Measurements from ENCODE around the gene SEZ6L. TPM values are rescaled to one million over a fixed set of nuclear protein-coding genes. Genes with fewer than 3 reads are reported as not detected.

SEZ6L gene
- total and polyA plus RNA-seq, 10 donors = 0.02 to 0.72 (median 0.30) TPM; not detected in 2

DNA sequence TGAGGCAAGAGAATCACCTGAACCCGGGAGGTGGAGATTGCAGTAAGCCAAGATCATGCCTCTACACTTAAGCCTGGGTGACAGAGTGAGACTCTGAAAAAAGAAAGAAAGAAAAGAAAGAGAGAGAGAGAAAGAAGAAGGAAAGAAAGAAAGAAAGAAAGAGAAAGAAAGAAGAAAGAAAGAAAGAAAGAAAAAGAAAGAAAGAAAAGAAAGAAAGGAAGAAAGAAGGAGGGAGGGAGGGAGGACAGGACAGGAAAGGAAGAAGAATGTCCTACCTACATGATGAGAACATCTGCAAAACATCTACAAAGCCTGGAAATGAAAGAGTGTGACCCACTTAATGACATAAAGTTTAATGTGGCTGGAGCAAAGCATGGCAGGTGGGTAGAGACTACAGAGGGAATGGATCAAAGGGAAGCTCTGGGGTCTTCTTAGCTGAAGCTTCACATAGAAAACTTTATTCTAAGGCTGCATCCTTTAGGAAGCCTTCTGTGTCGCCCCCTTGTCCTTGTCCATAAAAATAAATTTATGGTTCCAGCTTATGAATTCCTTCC lies 147.5 kb downstream of the SEZ6L start:
- DNase-seq = no peak
- Histone ChIP-seq H3K27ac (no peak overlapping the region), H3K4me3 (no peak overlapping the region), H3K36me3 (no peaks in the 10 kb centered on the region), H3K4me1 (no peaks in the 10 kb centered on the region), H3K27me3 (replicated peaks in 1 of 7) (peaks cover 0 to 71% (median 0%) of the 10 kb centered on the region in 7 donors), H3K9me3 (no peaks in the 10 kb centered on the region)
- TF ChIP-seq POLR2A (IDR thresholded peaks at IDR 0.05) = no peak
- TF ChIP-seq, protein P1, sequence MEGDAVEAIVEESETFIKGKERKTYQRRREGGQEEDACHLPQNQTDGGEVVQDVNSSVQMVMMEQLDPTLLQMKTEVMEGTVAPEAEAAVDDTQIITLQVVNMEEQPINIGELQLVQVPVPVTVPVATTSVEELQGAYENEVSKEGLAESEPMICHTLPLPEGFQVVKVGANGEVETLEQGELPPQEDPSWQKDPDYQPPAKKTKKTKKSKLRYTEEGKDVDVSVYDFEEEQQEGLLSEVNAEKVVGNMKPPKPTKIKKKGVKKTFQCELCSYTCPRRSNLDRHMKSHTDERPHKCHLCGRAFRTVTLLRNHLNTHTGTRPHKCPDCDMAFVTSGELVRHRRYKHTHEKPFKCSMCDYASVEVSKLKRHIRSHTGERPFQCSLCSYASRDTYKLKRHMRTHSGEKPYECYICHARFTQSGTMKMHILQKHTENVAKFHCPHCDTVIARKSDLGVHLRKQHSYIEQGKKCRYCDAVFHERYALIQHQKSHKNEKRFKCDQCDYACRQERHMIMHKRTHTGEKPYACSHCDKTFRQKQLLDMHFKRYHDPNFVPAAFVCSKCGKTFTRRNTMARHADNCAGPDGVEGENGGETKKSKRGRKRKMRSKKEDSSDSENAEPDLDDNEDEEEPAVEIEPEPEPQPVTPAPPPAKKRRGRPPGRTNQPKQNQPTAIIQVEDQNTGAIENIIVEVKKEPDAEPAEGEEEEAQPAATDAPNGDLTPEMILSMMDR (IDR thresholded peaks at IDR 0.05 in 8 of 11, conservative IDR thresholded peaks at IDR 0.05 in 3 of 11) = no peak
- TF ChIP-seq POLR2AphosphoS5 (IDR thresholded peaks at IDR 0.05) = no peak
- intact Hi-C loops (cut with DNase I; ENCODE audit: low total_unique reads) = no loop called here
- 71 to 88% (median 86%) methylated on average over 2 of the region's 2 CpGs for WGBS, 5 donors

DNA sequence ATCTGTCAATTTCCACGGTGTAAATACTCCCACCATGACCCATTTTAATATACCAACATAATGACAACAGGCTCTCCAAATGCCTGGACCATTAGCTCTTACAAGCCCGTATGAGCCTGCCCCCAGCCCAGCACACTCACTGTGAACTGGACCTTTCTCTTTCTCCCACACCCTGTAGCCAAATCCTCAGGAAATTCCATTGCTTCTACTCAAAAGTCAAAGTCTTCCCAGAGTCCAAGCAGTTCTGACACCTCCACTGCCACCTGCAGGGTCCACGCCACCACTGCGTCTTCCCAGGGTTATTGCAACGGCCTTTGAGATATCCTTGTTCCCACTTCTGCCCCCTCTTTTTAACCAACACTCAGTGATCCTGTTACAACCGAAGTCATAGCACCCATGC lies 149.7 kb downstream of the SEZ6L start:
- peaks cover 0 to 76% (median 0%) of the 10 kb centered on the region in 7 donors for H3K27me3 ChIP-seq (replicated peaks in 1 of 7)
- no peaks in the 10 kb centered on the region for H3K4me1 ChIP-seq
- no peak for DNase-seq
- H3K27ac ChIP-seq = no peak overlapping the region
- 38 to 57% (median 54%) methylated on average over 6 of the region's 6 CpGs for WGBS, 5 donors
- TF ChIP-seq, protein P1 (IDR thresholded peaks at IDR 0.05 in 8 of 11, conservative IDR thresholded peaks at IDR 0.05 in 3 of 11) = no peak
- TF ChIP-seq POLR2AphosphoS5 (IDR thresholded peaks at IDR 0.05) = no peak
- TF ChIP-seq POLR2A (IDR thresholded peaks at IDR 0.05) = no peak
- intact Hi-C loops (cut with DNase I; ENCODE audit: low total_unique reads) = no loop called here
- no peaks in the 10 kb centered on the region for H3K9me3 ChIP-seq
- no peak overlapping the region for H3K4me3 ChIP-seq
- H3K36me3 ChIP-seq = no peaks in the 10 kb centered on the region

DNA sequence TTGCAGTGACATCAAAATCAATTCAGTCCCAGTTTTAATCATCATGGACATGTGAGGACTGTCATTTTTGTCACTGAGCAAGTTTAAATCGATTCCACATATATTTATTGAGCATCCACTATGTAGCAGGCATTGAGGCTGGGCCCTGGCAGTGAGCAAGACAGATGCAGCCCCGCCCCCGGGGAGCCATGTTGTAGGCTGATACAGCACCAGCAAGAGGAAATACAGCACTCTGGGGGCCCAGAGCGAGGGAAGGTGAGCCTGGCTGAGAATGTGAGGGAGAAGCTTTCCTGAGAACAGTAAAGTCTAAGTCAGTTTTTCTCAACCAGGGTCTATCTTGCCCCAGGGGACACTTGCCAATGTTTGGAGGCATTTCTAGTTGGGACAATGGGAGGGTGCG lies 151.2 kb downstream of the SEZ6L start:
- intact Hi-C loops (cut with DNase I; ENCODE audit: low total_unique reads) = no loop called here
- no peak for DNase-seq
- no peak overlapping the region for H3K4me3 ChIP-seq
- 46 to 61% (median 51%) methylated on average over 4 to 5 of the region's 5 CpGs for WGBS, 5 donors
- H3K36me3 ChIP-seq = no peaks in the 10 kb centered on the region
- no peaks in the 10 kb centered on the region for H3K9me3 ChIP-seq
- peaks cover 0 to 75% (median 0%) of the 10 kb centered on the region in 7 donors for H3K27me3 ChIP-seq (replicated peaks in 1 of 7)
- TF ChIP-seq POLR2AphosphoS5 (IDR thresholded peaks at IDR 0.05) (no peak), POLR2A (IDR thresholded peaks at IDR 0.05) (no peak)
- TF ChIP-seq, protein P1 (IDR thresholded peaks at IDR 0.05 in 8 of 11, conservative IDR thresholded peaks at IDR 0.05 in 3 of 11) = no peak
- no peak overlapping the region for H3K27ac ChIP-seq
- H3K4me1 ChIP-seq = no peaks in the 10 kb centered on the region

DNA sequence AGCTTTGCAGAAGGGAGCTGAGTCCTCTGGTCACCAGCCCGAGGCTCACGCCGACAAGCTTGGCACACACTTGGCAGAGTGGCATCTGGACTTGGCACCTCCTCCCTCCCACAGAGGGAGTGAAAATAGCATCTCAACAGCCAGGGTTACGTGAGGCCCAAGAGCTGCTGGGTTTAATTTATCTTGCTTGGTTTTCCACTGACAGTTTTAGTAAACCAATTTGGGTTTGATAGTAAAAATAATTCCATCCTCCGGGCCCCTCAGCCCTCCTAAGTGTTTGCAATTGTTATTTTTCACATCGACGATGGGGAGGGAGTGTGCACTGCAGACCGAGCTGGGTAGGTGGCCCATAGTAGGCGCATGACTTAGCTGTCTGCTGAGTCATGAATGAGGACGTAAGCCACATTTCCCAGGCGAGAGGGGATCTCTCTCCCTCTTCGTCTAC lies 152.2 kb downstream of the SEZ6L start:
- no peaks in the 10 kb centered on the region for H3K9me3 ChIP-seq
- intact Hi-C loops (cut with DNase I; ENCODE audit: low total_unique reads) = no loop called here
- H3K27me3 ChIP-seq (replicated peaks in 1 of 7) = peaks cover 0 to 77% (median 0%) of the 10 kb centered on the region in 7 donors
- DNase-seq = no peak
- no peaks in the 10 kb centered on the region for H3K36me3 ChIP-seq
- 47 to 59% (median 52%) methylated on average over 12 of the region's 12 CpGs for WGBS, 5 donors
- H3K27ac ChIP-seq = no peak overlapping the region
- no peak for TF ChIP-seq POLR2AphosphoS5 (IDR thresholded peaks at IDR 0.05)
- TF ChIP-seq POLR2A (IDR thresholded peaks at IDR 0.05) = no peak
- TF ChIP-seq, protein P1 (IDR thresholded peaks at IDR 0.05 in 8 of 11, conservative IDR thresholded peaks at IDR 0.05 in 3 of 11) = no peak
- no peaks in the 10 kb centered on the region for H3K4me1 ChIP-seq
- H3K4me3 ChIP-seq = no peak overlapping the region

Measured in spleen (tissue), 11 donors.